ENCODE data around the gene EXOC3L4. TPM values are rescaled to one million over a fixed set of nuclear protein-coding genes. Genes with fewer than 3 reads are reported as not detected.

EXOC3L4 gene
- total and polyA plus RNA-seq, 2 donors (not counting 1 experiment from before 2014, with no cell fraction given), result 0.39 to 0.50 TPM

- Histone ChIP-seq H3K9me3 (ENCODE audit: control insufficient read depth, insufficient read depth, low read depth, low read length) (no peaks in the 10 kb centered on the region), H3K27me3 (ENCODE audit: control insufficient read depth, insufficient read depth, low read length) (peaks cover 5% of the 10 kb centered on the region), H4K20me1 (ENCODE audit: control insufficient read depth, extremely low read depth, insufficient read depth, low read length) (no peaks in the 10 kb centered on the region), H3K4me3 (replicated peaks in 1 of 4; ENCODE audit: control extremely low read depth in 1 of 4, insufficient read depth in 1 of 4, low read depth in 3 of 4, low read length in 4 of 4) (no peak overlapping the region), H3K9ac (ENCODE audit: insufficient read depth, low read length) (no peak overlapping the region), H3K36me3 (ENCODE audit: control insufficient read depth, insufficient read depth, low read length) (no peaks in the 10 kb centered on the region), H3K4me1 (ENCODE audit: control insufficient read depth, extremely low read depth, insufficient read depth, low read length) (peaks cover 2% of the 10 kb centered on the region), H3K4me2 (ENCODE audit: extremely low read depth, insufficient read depth, low read length) (no peak overlapping the region), H2AFZ (ENCODE audit: low read length) (no peak overlapping the region), H3K27ac (ENCODE audit: insufficient read depth, low read length) (no peak overlapping the region), H3K79me2 (ENCODE audit: control insufficient read depth, insufficient read depth, low read length) (no peaks in the 10 kb centered on the region)
- TF ChIP-seq CTCF (conservative IDR thresholded peaks at IDR 0.05 in 1 of 2, IDR thresholded peaks at IDR 0.05 in 1 of 2; ENCODE audit: low read depth in 1 of 2, low read length in 2 of 2) (no peak), EZH2 (IDR thresholded peaks at IDR 0.05; ENCODE audit: low read length, missing control alignments) (no peak)
- peak; percentile 35 to 50 for DNase-seq (ENCODE audit: low read depth in 2 of 2)
Observed at GRCh38 chr14:103144085-103144484, 49.6 kb downstream of the EXOC3L4 start.

- no peak overlapping the region for H3K27ac ChIP-seq (ENCODE audit: insufficient read depth, low read length)
- no peak overlapping the region for H3K4me3 ChIP-seq (replicated peaks in 1 of 4; ENCODE audit: control extremely low read depth in 1 of 4, insufficient read depth in 1 of 4, low read depth in 3 of 4, low read length in 4 of 4)
- H2AFZ ChIP-seq (ENCODE audit: low read length), result no peak overlapping the region
Observed at GRCh38 chr14:103146141-103146709, 51.7 kb downstream of the EXOC3L4 start.

More at GRCh38 chr14:103146141-103146709, 51.7 kb downstream of the EXOC3L4 start:
- Histone ChIP-seq H3K4me1 (ENCODE audit: control insufficient read depth, extremely low read depth, insufficient read depth, low read length) (peaks cover 2% of the 10 kb centered on the region), H3K9me3 (ENCODE audit: control insufficient read depth, insufficient read depth, low read depth, low read length) (no peaks in the 10 kb centered on the region), H3K36me3 (ENCODE audit: control insufficient read depth, insufficient read depth, low read length) (no peaks in the 10 kb centered on the region), H3K4me2 (ENCODE audit: extremely low read depth, insufficient read depth, low read length) (no peak overlapping the region), H4K20me1 (ENCODE audit: control insufficient read depth, extremely low read depth, insufficient read depth, low read length) (no peaks in the 10 kb centered on the region), H3K79me2 (ENCODE audit: control insufficient read depth, insufficient read depth, low read length) (no peaks in the 10 kb centered on the region), H3K27me3 (ENCODE audit: control insufficient read depth, insufficient read depth, low read length) (peaks cover 5% of the 10 kb centered on the region), H3K9ac (ENCODE audit: insufficient read depth, low read length) (no peak overlapping the region)
- no peak for DNase-seq (ENCODE audit: low read depth in 2 of 2)
- TF ChIP-seq CTCF (conservative IDR thresholded peaks at IDR 0.05 in 1 of 2, IDR thresholded peaks at IDR 0.05 in 1 of 2; ENCODE audit: low read depth in 1 of 2, low read length in 2 of 2), result no peak
- TF ChIP-seq EZH2 (IDR thresholded peaks at IDR 0.05; ENCODE audit: low read length, missing control alignments), result no peak
